Kidney epithelial cell (primary cell): ENCODE results near the gene SERPINB1. TPM values are rescaled to one million over a fixed set of nuclear protein-coding genes. Genes with fewer than 3 reads are reported as not detected.
"Not testable (repeated sequence)": the region's sequence is repeated elsewhere in the genome, so short reads cannot be mapped to it uniquely, and the experiment has no call there.

Experiments used
- DNase-seq: peaks from one replicate; pipeline ENCODE4 v3.0.0-alpha.2; 2010; ENCODE audit warnings: low read depth
- H3K27me3 ChIP-seq: 2 replicates; pipeline ENCODE4 v1.6.0; 2011; ENCODE audit warnings: low read length; ENCODE audit not compliant: control insufficient read depth, insufficient read depth
- H3K36me3 ChIP-seq: 2 replicates; pipeline ENCODE4 v1.5.1; 2011; ENCODE audit warnings: low read length; ENCODE audit not compliant: control insufficient read depth, insufficient read depth
- H3K4me3 ChIP-seq: 2 replicates; pipeline ENCODE4 v1.5.1; 2011; ENCODE audit warnings: low read depth, mild to moderate bottlenecking, control low read depth, low read length
- total RNA-seq: library from RNA; depleted of rRNA; stranded (reverse); fragments of >200 nt; gene quantifications from 2 replicates; pipeline ENCODE4 v1.2.3, GENCODE V29; 2015
- TF ChIP-seq, protein P1 (sequence below): IDR thresholded peaks from 2 replicates; pipeline ENCODE4 v1.5.1; 2011; ENCODE audit warnings: mild to moderate bottlenecking, moderate library complexity, low read length, control low read depth, inconsistent platforms; ENCODE audit not compliant: insufficient read depth, poor library complexity, severe bottlenecking

SERPINB1 gene
- total RNA-seq, 1 donor from 2014 or later, result 43.2 TPM

DNA sequence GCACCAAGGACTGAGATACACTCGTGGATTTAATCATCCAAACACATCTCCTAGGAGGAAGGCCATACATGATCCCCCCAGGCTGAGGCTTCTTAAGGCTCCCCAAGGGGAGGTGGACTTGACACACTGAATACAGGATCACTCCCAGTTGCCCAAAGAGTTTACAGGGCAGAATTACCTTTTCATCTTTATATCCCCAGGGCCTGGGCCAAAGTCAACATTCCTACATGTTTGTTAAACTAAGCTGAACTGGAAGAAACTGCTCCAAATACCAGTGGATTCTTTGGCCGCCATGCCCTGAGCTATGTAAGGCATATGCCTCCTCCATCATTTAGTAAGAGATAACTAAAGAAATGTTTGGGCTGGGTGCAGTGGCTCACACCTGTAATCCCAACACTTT lies 22.2 kb upstream of the SERPINB1 start:
- Histone ChIP-seq H3K27me3 (no peaks in the 10 kb centered on the region), H3K36me3 (no peaks in the 10 kb centered on the region), H3K4me3 (no peak overlapping the region)
- DNase-seq, result no peak
- TF ChIP-seq, protein P1, sequence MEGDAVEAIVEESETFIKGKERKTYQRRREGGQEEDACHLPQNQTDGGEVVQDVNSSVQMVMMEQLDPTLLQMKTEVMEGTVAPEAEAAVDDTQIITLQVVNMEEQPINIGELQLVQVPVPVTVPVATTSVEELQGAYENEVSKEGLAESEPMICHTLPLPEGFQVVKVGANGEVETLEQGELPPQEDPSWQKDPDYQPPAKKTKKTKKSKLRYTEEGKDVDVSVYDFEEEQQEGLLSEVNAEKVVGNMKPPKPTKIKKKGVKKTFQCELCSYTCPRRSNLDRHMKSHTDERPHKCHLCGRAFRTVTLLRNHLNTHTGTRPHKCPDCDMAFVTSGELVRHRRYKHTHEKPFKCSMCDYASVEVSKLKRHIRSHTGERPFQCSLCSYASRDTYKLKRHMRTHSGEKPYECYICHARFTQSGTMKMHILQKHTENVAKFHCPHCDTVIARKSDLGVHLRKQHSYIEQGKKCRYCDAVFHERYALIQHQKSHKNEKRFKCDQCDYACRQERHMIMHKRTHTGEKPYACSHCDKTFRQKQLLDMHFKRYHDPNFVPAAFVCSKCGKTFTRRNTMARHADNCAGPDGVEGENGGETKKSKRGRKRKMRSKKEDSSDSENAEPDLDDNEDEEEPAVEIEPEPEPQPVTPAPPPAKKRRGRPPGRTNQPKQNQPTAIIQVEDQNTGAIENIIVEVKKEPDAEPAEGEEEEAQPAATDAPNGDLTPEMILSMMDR, result no peak

DNA sequence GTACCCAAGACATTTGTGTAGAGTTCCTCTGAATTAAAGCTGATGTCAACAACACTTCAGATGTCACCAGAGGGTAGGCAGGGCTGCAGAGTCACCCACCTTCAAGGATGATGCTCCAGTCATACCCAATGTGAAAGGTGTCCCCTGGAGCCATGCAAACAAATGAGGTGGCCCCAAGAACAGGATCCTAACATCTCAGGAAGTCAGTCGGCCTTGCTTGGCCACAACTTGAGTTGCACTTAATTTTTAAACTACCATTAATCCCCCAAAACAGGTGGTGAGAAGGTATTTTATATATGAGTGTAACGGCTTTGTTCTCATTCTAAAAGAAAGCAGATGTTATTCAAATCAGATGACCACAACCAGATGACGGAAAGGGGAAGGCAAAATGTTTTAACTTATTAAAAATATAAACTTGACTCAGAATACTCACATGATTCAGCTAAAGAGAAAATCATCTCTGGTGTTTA lies 21.1 kb upstream of the SERPINB1 start:
- Histone ChIP-seq H3K36me3 (no peaks in the 10 kb centered on the region), H3K27me3 (no peaks in the 10 kb centered on the region), H3K4me3 (no peak overlapping the region)
- no peak for DNase-seq
- TF ChIP-seq, protein P1, result no peak

DNA sequence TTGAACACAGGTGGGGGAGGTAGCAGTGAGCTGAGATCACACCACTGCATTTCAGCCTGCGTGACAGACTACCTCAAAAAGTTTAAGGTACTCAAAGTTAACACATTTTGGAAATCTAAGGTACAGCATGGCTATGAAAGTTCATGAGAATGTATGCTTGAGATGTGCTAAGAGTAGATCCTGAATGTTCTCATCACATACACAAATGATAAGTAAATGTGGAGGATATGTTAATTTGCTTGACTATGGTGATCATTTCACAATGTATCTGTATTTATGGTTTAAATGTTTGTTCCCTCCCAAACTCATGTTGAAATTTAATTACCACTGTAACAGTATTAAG lies 20.1 kb upstream of the SERPINB1 start:
- Histone ChIP-seq H3K4me3 (no peak overlapping the region), H3K27me3 (no peaks in the 10 kb centered on the region), H3K36me3 (no peaks in the 10 kb centered on the region)
- DNase-seq, result no peak
- TF ChIP-seq, protein P1, result no peak

DNA sequence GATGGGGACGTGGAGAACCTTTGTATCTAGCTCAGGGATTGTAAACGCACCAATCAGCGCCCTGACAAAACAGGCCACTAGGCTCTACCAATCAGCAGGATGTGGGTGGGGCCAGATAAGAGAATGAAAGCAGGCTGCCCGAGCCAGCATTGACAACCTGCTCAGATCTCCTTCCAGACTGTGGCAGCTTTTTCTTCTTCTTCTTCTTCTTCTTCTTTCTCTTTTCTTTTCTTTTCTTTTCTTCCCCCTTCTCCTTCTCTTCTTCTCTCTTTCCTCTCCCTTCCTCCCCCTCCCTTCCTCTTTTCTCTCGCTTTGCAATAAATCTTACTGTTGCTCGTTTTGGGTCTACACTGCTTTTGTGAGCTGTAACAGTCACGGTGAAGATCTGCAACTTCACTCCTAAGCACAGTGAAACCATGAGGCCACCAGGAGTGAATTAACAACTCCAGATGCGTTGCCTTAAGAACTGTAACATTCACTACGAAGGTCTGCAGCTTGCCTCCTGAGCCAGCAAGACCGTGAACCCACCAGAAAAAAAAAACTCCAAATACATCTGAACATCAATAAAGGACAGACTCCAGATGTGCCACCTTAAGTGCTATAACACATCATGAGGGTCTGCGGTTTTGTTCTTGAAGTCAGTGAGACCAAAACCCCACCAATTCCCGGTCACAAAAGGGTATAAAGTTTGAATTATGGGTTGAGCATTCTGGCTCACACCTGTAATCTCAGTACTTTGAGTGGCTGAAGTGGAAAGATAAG lies 19.6 kb upstream of the SERPINB1 start:
- no peaks in the 10 kb centered on the region for H3K36me3 ChIP-seq
- no peak overlapping the region for H3K4me3 ChIP-seq
- TF ChIP-seq, protein P1, result no peak

DNA sequence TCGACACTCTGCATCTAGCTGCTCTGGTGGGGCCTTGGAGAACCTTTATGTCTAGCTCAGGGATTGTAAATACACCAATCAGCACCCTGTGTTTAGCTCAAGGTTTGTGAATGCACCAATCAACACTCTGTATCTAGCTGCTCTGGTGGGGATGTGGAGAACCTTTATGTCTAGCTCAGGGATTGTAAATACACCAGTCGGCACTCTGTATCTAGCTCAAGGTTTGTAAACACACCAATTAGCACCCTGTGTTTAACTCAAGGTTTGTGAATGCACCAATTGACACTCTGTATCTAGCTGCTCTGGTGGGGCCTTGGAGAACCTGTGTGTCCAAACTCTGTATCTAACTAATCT lies 19.0 kb upstream of the SERPINB1 start:
- H3K27me3 ChIP-seq, H3K4me3 ChIP-seq, DNase-seq, H3K36me3 ChIP-seq: not testable (repeated sequence)

More for the DNA sequence above, 19.6 kb upstream of the SERPINB1 start:
- H3K27me3 ChIP-seq, result no peaks in the 10 kb centered on the region
- no peak for DNase-seq

DNA sequence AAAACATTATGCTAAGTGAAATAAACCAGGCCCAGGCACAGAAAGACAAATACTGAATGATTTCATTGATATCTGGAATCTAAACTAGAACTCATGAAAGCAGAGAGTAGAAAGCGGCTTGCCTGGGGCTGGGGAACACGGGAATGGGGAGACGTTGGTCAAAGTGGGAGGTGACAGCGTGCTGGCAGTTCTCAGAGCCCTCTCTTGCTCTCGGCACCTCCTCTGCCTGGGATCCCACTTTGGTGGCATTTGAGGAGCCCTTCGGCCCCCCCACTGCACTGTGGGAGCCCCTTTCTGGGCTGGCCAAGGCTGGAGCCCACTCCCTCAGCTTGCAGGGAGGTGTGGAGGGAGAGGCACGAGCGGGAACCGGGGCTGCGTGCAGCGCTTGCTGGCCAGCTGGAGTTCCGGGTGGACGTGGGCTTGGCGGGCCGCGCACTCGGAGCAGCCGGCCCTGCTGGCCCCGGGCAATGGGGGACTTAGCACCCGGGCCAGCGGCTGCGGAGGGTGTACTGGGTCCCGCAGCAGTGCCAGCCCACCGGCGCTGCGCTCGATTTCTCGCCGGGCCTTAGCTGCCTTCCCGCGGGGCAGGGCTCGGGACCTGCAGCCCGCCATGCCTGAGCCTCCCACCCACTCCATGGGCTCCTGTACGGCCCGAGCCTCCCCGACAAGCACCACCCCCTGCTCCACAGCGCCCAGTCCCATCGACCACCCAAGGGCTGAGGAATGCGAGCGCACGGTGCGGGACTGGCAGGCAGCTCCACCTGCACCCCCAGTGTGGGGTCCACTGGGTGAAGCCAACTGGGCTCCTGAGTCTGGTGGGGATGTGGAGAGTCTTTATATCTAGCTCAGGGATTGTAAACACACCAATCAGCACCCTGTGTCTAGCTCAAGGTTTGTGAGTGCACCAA lies 18.4 kb upstream of the SERPINB1 start:
- DNase-seq, H3K36me3 ChIP-seq, H3K4me3 ChIP-seq, H3K27me3 ChIP-seq: not testable (repeated sequence)
